Liver (tissue), 9 donors: ENCODE measurements around the gene RB1. TPM values are rescaled to one million over a fixed set of nuclear protein-coding genes. Genes with fewer than 3 reads are reported as not detected.

ENCODE experiments used
- DNase-seq: peaks from one replicate; pipeline ENCODE4 v3.0.0-alpha.2; 2017; ENCODE audit warnings: low spot score
- H3K27ac ChIP-seq, 2 donors: one replicate each; pipeline ENCODE4 v1.7.0; 2013; ENCODE audit warnings: inconsistent platforms in 2 of 2, low read length in 2 of 2, control low read depth in 1 of 2, low read depth in 1 of 2, mild to moderate bottlenecking in 1 of 2
- H3K27me3 ChIP-seq, 4 donors: one replicate each; pipeline versions ENCODE4 v1.6.1 to v1.7.0; 2013; ENCODE audit warnings: low read length in 3 of 4, inconsistent platforms in 1 of 4, mild to moderate bottlenecking in 1 of 4, moderate library complexity in 1 of 4; ENCODE audit not compliant: control insufficient read depth in 4 of 4, insufficient read depth in 4 of 4
- H3K36me3 ChIP-seq, 4 donors: one replicate each; pipeline versions ENCODE4 v1.6.1 to v1.7.0; 2013; ENCODE audit warnings: low read length in 3 of 4, mild to moderate bottlenecking in 3 of 4, low read depth in 1 of 4, moderate library complexity in 1 of 4; ENCODE audit not compliant: control insufficient read depth in 4 of 4, insufficient read depth in 3 of 4
- H3K4me1 ChIP-seq, 4 donors: one replicate each; pipeline versions ENCODE4 v1.6.1 to v1.7.0; 2013; ENCODE audit warnings: low read length in 3 of 4, mild to moderate bottlenecking in 3 of 4, moderate library complexity in 1 of 4; ENCODE audit not compliant: control insufficient read depth in 4 of 4, insufficient read depth in 4 of 4
- H3K4me3 ChIP-seq, 3 donors: one replicate each; pipeline versions ENCODE4 v1.6.1 to v1.7.0; 2013; ENCODE audit warnings: low read length in 3 of 3, control low read depth in 1 of 3, low read depth in 1 of 3, mild to moderate bottlenecking in 1 of 3
- H3K9ac ChIP-seq, 2 donors: one replicate each; pipeline ENCODE4 v1.7.0; 2013; ENCODE audit warnings: low read length in 2 of 2, mild to moderate bottlenecking in 2 of 2, moderate library complexity in 2 of 2, control low read depth in 1 of 2, low read depth in 1 of 2
- H3K9me3 ChIP-seq, 4 donors: one replicate each; pipeline versions ENCODE4 v1.6.1 to v1.7.0; 2013; ENCODE audit warnings: low read length in 3 of 4; ENCODE audit not compliant: control insufficient read depth in 4 of 4
- CTCF ChIP-seq: fragments of 150-350 bp; IDR thresholded peaks from 2 replicates; pipeline ENCODE4 v1.5.1; 2017; ENCODE audit warnings: improper control_type of control experiment, low read depth, low read length; ENCODE audit not compliant: missing input control
- EGR1 ChIP-seq, 2 donors: IDR thresholded peaks; 2 replicates each; pipeline ENCODE4 v1.6.1; 2016 to 2018; ENCODE audit warnings: antibody characterized with exemption in 2 of 2, low read depth in 2 of 2
- FOXA1 ChIP-seq: IDR thresholded peaks from 2 replicates; pipeline ENCODE4 v1.6.1; 2016; ENCODE audit warnings: antibody characterized with exemption
- GABPA ChIP-seq, 2 donors: IDR thresholded peaks in 1 of 2; conservative IDR thresholded peaks in 1 of 2; 2 replicates each; pipeline ENCODE4 v1.6.1; 2016; ENCODE audit warnings: antibody characterized with exemption in 2 of 2, mild to moderate bottlenecking in 1 of 2, moderate library complexity in 1 of 2
- HNF4A ChIP-seq, 2 donors: conservative IDR thresholded peaks; 2 replicates each; pipeline ENCODE4 v1.6.1; 2016; ENCODE audit warnings: antibody characterized with exemption in 2 of 2, mild to moderate bottlenecking in 2 of 2
- HNF4G ChIP-seq: IDR thresholded peaks from 2 replicates; pipeline ENCODE4 v1.6.1; 2016; ENCODE audit warnings: antibody characterized with exemption
- NR2F2 ChIP-seq: IDR thresholded peaks from 2 replicates; pipeline ENCODE4 v1.6.1; 2016; ENCODE audit warnings: antibody characterized with exemption
- RAD21 ChIP-seq, 2 donors: IDR thresholded peaks; 2 replicates each; pipeline ENCODE4 v1.6.1; 2016; ENCODE audit warnings: antibody characterized with exemption in 2 of 2, mild to moderate bottlenecking in 2 of 2
- TAF1 ChIP-seq: conservative IDR thresholded peaks from 2 replicates; pipeline ENCODE4 v1.6.1; 2016; ENCODE audit warnings: antibody characterized with exemption, mild to moderate bottlenecking
- YY1 ChIP-seq: IDR thresholded peaks from 2 replicates; pipeline ENCODE4 v1.6.1; 2016; ENCODE audit warnings: antibody characterized with exemption, mild to moderate bottlenecking
- WGBS: extraction: QIAGEN DNeasy Blood & Tissue Kit; methylation state at CpG from one replicate; pipeline ENCODE4 v1.1.7; 2013; 5-methylcytosine and 5-hydroxymethylcytosine counted together
- polyA plus RNA-seq, 2 donors: library from polyadenylated mRNA; stranded (reverse) in 1 of 2; unstranded in 1 of 2; fragments of 200-250 nt in 1 of 2; fragments of >200 nt in 1 of 2; fragmentation: Nextera tagmentation in 1 of 2; extraction: Ambion mirVana in 1 of 2; gene quantifications; one replicate each; pipeline versions ENCODE4 v1.2.1 to v1.2.3, GENCODE V29; 2013 to 2015
- total RNA-seq, 2 donors: library from RNA; depleted of rRNA; stranded (reverse); fragments of >200 nt; gene quantifications; one replicate each; pipeline ENCODE4 v1.2.3, GENCODE V29; 2014
- TF ChIP-seq, protein P1 (sequence below): IDR thresholded peaks from 2 replicates; pipeline ENCODE4 v1.6.1; 2016; ENCODE audit warnings: antibody characterized with exemption
- TF ChIP-seq, protein P2 (sequence below): IDR thresholded peaks from 2 replicates; pipeline ENCODE4 v1.6.1; 2016; ENCODE audit warnings: antibody characterized with exemption, mild to moderate bottlenecking
- TF ChIP-seq, protein P3 (sequence below): IDR thresholded peaks from 2 replicates; pipeline ENCODE4 v1.6.1; 2016; ENCODE audit warnings: antibody characterized with exemption
- donor health status: healthy.
- donor health status: healthy.
- donor health status: healthy.
- donor health status: healthy.
- donor health status: healthy.

RB1 gene
- total and polyA plus RNA-seq, 4 donors = 6.6 to 30.6 (median 8.9) TPM

DNA sequence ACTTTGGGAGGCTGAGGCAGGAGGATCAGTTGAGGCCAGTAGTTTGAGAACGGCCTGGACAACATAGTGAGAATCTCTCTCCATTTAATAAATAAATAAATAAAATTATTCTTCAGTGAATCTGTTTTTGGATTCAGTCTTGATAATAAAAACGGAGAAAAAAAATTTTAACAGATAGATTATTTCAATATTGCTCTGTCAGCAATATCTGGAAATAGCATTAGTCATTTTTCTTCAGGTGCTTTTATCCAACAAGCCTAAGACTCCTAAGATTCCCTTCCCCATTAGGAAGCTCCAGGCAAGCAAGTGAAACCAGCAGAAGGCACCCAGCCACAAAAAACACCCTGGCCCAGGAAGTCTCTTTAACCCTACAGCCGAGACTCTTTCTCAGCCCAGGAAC lies 130.6 kb downstream of the RB1 start:
- WGBS = 97% methylated on average over 3 of the region's 3 CpGs
- H3K4me1 ChIP-seq = no peaks in the 10 kb centered on the region

More for the DNA sequence above, 130.6 kb downstream of the RB1 start:
- no peak overlapping the region for H3K4me3 ChIP-seq
- H3K36me3 ChIP-seq = no peaks in the 10 kb centered on the region
- no peaks in the 10 kb centered on the region for H3K27me3 ChIP-seq
- DNase-seq = no peak
- TF ChIP-seq GABPA (IDR thresholded peaks at IDR 0.05 in 1 of 2, conservative IDR thresholded peaks at IDR 0.05 in 1 of 2) (no peak), RAD21 (IDR thresholded peaks at IDR 0.05) (no peak), HNF4A (conservative IDR thresholded peaks at IDR 0.05) (no peak), YY1 (no peak), EGR1 (IDR thresholded peaks at IDR 0.05; ENCODE audit: low read depth in 2 of 2) (no peak), TAF1 (no peak), FOXA1 (no peak), HNF4G (no peak), NR2F2 (no peak), CTCF (no peak)
- TF ChIP-seq, protein P1, sequence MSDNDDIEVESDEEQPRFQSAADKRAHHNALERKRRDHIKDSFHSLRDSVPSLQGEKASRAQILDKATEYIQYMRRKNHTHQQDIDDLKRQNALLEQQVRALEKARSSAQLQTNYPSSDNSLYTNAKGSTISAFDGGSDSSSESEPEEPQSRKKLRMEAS = no peak
- TF ChIP-seq, protein P2, sequence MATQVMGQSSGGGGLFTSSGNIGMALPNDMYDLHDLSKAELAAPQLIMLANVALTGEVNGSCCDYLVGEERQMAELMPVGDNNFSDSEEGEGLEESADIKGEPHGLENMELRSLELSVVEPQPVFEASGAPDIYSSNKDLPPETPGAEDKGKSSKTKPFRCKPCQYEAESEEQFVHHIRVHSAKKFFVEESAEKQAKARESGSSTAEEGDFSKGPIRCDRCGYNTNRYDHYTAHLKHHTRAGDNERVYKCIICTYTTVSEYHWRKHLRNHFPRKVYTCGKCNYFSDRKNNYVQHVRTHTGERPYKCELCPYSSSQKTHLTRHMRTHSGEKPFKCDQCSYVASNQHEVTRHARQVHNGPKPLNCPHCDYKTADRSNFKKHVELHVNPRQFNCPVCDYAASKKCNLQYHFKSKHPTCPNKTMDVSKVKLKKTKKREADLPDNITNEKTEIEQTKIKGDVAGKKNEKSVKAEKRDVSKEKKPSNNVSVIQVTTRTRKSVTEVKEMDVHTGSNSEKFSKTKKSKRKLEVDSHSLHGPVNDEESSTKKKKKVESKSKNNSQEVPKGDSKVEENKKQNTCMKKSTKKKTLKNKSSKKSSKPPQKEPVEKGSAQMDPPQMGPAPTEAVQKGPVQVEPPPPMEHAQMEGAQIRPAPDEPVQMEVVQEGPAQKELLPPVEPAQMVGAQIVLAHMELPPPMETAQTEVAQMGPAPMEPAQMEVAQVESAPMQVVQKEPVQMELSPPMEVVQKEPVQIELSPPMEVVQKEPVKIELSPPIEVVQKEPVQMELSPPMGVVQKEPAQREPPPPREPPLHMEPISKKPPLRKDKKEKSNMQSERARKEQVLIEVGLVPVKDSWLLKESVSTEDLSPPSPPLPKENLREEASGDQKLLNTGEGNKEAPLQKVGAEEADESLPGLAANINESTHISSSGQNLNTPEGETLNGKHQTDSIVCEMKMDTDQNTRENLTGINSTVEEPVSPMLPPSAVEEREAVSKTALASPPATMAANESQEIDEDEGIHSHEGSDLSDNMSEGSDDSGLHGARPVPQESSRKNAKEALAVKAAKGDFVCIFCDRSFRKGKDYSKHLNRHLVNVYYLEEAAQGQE = no peak
- TF ChIP-seq, protein P3, sequence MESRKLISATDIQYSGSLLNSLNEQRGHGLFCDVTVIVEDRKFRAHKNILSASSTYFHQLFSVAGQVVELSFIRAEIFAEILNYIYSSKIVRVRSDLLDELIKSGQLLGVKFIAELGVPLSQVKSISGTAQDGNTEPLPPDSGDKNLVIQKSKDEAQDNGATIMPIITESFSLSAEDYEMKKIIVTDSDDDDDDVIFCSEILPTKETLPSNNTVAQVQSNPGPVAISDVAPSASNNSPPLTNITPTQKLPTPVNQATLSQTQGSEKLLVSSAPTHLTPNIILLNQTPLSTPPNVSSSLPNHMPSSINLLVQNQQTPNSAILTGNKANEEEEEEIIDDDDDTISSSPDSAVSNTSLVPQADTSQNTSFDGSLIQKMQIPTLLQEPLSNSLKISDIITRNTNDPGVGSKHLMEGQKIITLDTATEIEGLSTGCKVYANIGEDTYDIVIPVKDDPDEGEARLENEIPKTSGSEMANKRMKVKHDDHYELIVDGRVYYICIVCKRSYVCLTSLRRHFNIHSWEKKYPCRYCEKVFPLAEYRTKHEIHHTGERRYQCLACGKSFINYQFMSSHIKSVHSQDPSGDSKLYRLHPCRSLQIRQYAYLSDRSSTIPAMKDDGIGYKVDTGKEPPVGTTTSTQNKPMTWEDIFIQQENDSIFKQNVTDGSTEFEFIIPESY = no peak
- no peaks in the 10 kb centered on the region for H3K9me3 ChIP-seq
- no peak overlapping the region for H3K27ac ChIP-seq
- H3K9ac ChIP-seq = no peak overlapping the region
